ENCODE measurements around the gene TPSAB1. TPM values are rescaled to one million over a fixed set of nuclear protein-coding genes. Genes with fewer than 3 reads are reported as not detected.

Gene TPSAB1
- total RNA-seq, 1 donor from 2014 or later: 103 TPM

GRCh38 chr16:1275791-1276579 lies 35.5 kb downstream of the TPSAB1 start:
- intact Hi-C loops (cut with DNase I): no loop called here
- Histone ChIP-seq H3K27me3 (ENCODE audit: low read depth) (peaks cover 35% of the 10 kb centered on the region), H3K9me3 (no peaks in the 10 kb centered on the region), H3K4me3 (no peak overlapping the region), H3K4me1 (peaks cover 5% of the 10 kb centered on the region), H3K36me3 (no peaks in the 10 kb centered on the region), H3K27ac (no peak overlapping the region)
- TF ChIP-seq CTCF (IDR thresholded peaks at IDR 0.05): no peak
- no peak for DNase-seq
- no peak for ATAC-seq

DNA sequence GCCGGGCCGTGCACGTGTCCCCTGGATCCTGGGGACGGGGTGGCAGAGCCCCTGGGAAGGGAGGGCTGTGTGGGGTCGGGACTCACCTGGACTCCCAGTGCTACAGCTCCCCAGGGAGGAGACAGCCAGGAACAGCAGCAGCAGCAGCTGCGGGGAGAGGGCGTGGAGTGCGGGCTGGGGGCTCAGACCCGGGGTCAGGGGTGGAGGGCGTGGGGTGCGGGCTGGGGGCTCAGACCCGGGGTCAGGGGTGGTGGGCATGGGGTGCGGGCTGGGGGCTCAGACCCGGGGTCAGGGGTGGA lies 36.0 kb downstream of the TPSAB1 start:
- TF ChIP-seq CTCF (IDR thresholded peaks at IDR 0.05): no peak
- Histone ChIP-seq H3K36me3 (no peaks in the 10 kb centered on the region), H3K9me3 (no peaks in the 10 kb centered on the region), H3K4me1 (peaks cover 5% of the 10 kb centered on the region), H3K27me3 (ENCODE audit: low read depth) (peaks cover 35% of the 10 kb centered on the region), H3K4me3 (no peak overlapping the region), H3K27ac (no peak overlapping the region)
- ATAC-seq (no peak), DNase-seq (no peak)
- intact Hi-C loops (cut with DNase I): no loop called here

DNA sequence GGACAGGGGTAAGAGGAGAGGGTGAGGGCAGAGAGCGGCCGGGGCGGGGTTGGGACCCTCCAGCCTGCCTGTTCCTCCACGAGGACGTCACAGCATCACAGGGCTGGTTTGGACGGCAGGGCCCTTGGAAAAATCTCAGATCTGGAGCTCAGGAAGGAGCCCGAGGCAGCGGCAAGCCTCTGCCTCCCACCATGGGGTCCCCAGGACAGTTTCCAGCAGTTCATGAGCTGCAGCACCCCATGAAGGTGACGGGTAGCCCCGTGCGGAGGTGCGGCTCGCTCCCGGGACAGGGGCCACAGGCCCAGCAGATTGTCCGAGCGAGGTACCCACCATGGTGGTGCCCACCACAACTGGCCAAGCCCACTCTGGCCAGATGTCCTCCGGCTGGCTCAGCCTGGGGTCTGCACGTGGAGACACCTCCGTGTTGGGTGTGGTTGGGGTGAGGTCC lies 36.7 kb downstream of the TPSAB1 start:
- no peak for ATAC-seq
- Histone ChIP-seq H3K27me3 (ENCODE audit: low read depth) (peaks cover 35% of the 10 kb centered on the region), H3K4me1 (no peaks in the 10 kb centered on the region), H3K36me3 (no peaks in the 10 kb centered on the region), H3K9me3 (no peaks in the 10 kb centered on the region), H3K4me3 (no peak overlapping the region), H3K27ac (no peak overlapping the region)
- no peak for TF ChIP-seq CTCF (IDR thresholded peaks at IDR 0.05)
- no peak for DNase-seq
- intact Hi-C loops (cut with DNase I): no loop called here

- Histone ChIP-seq H3K36me3 (no peaks in the 10 kb centered on the region), H3K4me1 (no peaks in the 10 kb centered on the region), H3K27ac (no peak overlapping the region), H3K4me3 (no peak overlapping the region), H3K27me3 (ENCODE audit: low read depth) (peaks cover 32% of the 10 kb centered on the region), H3K9me3 (no peaks in the 10 kb centered on the region)
- intact Hi-C loops (cut with DNase I): no loop called here
- TF ChIP-seq CTCF (IDR thresholded peaks at IDR 0.05): no peak
- no peak for DNase-seq
- ATAC-seq: no peak
Observed at GRCh38 chr16:1277617-1278282, 37.2 kb downstream of the TPSAB1 start.

GRCh38 chr16:1278477-1278876 lies 38.0 kb downstream of the TPSAB1 start:
- Histone ChIP-seq H3K36me3 (no peaks in the 10 kb centered on the region), H3K4me3 (no peak overlapping the region), H3K4me1 (no peaks in the 10 kb centered on the region), H3K27me3 (ENCODE audit: low read depth) (peaks cover 38% of the 10 kb centered on the region), H3K9me3 (no peaks in the 10 kb centered on the region), H3K27ac (no peak overlapping the region)
- DNase-seq (no peak), ATAC-seq (no peak)
- TF ChIP-seq CTCF (IDR thresholded peaks at IDR 0.05): no peak
- intact Hi-C loops (cut with DNase I): no loop called here
